Fibroblast of villous mesenchyme (primary cell): ENCODE results near the gene ACAP3. TPM values are rescaled to one million over a fixed set of nuclear protein-coding genes. Genes with fewer than 3 reads are reported as not detected.

ENCODE experiments used
- DNase-seq: peaks from one replicate; pipeline ENCODE4 v3.0.0-alpha.2; 2010; ENCODE audit warnings: low read depth
- H3K4me3 ChIP-seq: 2 replicates; pipeline ENCODE4 v1.5.1; 2011; ENCODE audit warnings: low read depth, mild to moderate bottlenecking, low read length
- total RNA-seq: library from RNA; depleted of rRNA; stranded (reverse); fragments of >200 nt; gene quantifications from 2 replicates; pipeline ENCODE4 v1.2.3, GENCODE V29; 2012
- TF ChIP-seq, protein P1 (sequence below): IDR thresholded peaks from 2 replicates; pipeline ENCODE4 v1.5.1; 2012; ENCODE audit warnings: low read depth, mild to moderate bottlenecking, low read length; ENCODE audit not compliant: insufficient read depth

ACAP3 gene
- total RNA-seq, 1 donor: 43.2 TPM

GRCh38 chr1:1309251-1310108 is 1.8 kb upstream of the ACAP3 start:
- H3K4me3 ChIP-seq: peak overlapping the region; percentile 76
- DNase-seq: no peak
- TF ChIP-seq, protein P1, sequence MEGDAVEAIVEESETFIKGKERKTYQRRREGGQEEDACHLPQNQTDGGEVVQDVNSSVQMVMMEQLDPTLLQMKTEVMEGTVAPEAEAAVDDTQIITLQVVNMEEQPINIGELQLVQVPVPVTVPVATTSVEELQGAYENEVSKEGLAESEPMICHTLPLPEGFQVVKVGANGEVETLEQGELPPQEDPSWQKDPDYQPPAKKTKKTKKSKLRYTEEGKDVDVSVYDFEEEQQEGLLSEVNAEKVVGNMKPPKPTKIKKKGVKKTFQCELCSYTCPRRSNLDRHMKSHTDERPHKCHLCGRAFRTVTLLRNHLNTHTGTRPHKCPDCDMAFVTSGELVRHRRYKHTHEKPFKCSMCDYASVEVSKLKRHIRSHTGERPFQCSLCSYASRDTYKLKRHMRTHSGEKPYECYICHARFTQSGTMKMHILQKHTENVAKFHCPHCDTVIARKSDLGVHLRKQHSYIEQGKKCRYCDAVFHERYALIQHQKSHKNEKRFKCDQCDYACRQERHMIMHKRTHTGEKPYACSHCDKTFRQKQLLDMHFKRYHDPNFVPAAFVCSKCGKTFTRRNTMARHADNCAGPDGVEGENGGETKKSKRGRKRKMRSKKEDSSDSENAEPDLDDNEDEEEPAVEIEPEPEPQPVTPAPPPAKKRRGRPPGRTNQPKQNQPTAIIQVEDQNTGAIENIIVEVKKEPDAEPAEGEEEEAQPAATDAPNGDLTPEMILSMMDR: no peak

GRCh38 chr1:1308756-1309250 is 1.1 kb upstream of the ACAP3 start:
- H3K4me3 ChIP-seq: peak overlapping the region; percentile 76
- DNase-seq: no peak
- TF ChIP-seq, protein P1: no peak

DNA sequence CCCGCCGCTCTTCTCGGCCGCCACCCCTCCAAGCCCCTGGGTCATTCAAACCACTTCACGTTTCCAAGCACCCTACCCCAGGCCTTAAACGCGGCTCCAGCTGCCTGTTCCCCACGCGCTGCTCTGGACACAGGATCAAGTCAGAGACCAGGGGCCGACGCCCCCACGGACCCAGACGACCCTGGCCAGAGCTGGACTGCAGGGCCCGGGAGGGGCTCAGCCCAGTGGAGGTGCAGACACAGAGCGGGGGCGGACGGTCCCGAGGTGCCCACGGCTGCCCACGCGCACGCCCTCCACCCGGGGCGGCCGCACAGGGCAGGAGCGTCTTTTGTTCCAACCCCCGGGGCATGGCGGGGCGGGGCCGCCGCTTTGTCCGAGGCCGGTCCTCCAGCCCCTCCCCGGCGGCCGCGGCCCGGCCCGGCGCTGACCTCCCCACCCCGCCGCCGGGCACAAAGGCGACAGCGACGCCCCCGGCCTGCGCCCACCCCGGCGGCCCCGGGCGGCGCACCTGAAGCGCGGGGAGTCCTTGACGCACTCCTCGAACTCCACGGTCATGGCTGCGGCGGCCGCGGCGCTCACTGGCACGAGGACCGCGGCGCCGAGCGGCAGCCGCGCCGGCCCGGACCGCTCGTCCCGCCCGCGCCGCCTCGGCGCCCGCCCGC is 338 bp downstream of the ACAP3 start:
- TF ChIP-seq, protein P1: no peak
- peak overlapping the region; percentile 76 for H3K4me3 ChIP-seq
- no peak for DNase-seq

DNA sequence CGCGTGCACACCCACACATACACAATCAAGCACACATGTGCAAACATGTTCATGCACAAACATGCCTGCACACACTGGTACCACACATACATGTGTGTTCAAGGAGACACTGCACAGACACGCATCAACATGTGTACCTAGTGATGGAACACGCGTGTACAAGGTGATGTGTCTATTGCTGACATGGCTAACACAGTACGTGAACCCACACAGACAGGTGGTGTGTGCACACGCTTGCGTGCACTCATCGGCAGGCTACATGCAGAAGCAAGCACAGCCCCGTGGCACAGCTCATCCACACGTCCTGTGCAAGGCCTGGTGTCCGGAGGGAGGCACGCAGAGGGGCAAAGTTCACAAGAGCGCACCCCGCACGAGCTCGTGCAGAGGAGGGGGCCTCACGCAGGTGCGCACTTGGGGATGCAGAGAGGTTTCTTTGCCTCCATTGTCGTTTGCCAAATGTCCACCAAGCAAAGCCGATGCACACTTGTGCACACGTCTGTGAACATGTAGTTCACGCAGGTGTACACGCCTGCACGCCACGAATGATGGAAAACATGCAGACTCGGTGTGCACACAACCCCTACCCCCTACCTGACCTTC is 969 bp downstream of the ACAP3 start:
- TF ChIP-seq, protein P1: no peak
- H3K4me3 ChIP-seq: peak overlapping the region; percentile 76
- no peak for DNase-seq

DNA sequence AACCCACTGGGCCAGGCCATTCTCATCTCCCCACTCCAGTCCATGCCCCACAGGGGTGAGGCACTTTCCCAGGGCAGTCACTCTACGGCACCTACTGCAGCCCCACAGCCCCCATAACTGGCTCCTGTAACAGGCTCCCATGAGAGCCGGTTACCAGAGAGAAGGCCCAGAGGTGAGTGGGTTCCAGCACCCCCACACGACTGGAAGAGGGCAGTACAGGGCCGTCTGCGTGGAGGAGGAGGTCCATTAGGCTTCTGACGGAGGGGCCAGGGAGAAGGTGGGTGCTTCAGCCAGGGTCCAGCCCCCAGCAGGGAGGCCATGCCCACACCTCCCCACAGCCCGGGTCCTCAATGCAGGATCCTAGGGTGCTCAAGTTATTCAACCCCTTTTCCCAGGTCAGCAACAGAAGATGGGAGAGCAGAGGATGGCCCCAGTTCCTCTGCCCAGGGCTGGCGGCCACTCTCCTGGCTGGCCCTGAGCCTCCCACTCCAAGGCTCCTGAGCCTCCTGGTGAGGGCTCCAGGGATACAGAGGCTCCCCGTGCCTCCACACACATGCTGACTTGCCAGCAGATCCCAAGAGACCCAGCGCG is 1.6 kb downstream of the ACAP3 start:
- DNase-seq: no peak
- peak overlapping the region; percentile 76 for H3K4me3 ChIP-seq
- TF ChIP-seq, protein P1: peak; percentile 28

GRCh38 chr1:1305300-1306069 is 2.2 kb downstream of the ACAP3 start:
- peak; percentile 78 for DNase-seq
- H3K4me3 ChIP-seq: peak overlapping the region; percentile 76
- TF ChIP-seq, protein P1: no peak
